Measurements from ENCODE around the gene CARD11. TPM values are rescaled to one million over a fixed set of nuclear protein-coding genes. Genes with fewer than 3 reads are reported as not detected.

The CARD11 gene
- total RNA-seq, 1 experiment from 2014 or later = 0.82 TPM

- H3K9me3 ChIP-seq (ENCODE audit: control insufficient read depth, insufficient read depth, low read depth, low read length) = no peaks in the 10 kb centered on the region
- H3K27me3 ChIP-seq (ENCODE audit: control insufficient read depth, insufficient read depth, low read length) = no peaks in the 10 kb centered on the region
- DNase-seq (ENCODE audit: low read depth, low spot score) (no peak), ATAC-seq (no peak)
- H3K27ac ChIP-seq (ENCODE audit: low read length) = no peak overlapping the region
- BruUV-seq (replicated peaks) = no TSS peak
- in situ Hi-C loops (cut with HindIII; ENCODE audit: low pct_unique_long_range_greater_than_20kb, low sequenced_read_pairs) = no loop called here
- no peaks in the 10 kb centered on the region for H3K4me1 ChIP-seq (ENCODE audit: control insufficient read depth, insufficient read depth, low read length)
- H3K36me3 ChIP-seq (ENCODE audit: control insufficient read depth, insufficient read depth, low read length) = no peaks in the 10 kb centered on the region
- CTCF ChIA-PET = no interaction called here
- no peak overlapping the region for H3K4me3 ChIP-seq (ENCODE audit: low read depth in 2 of 2, low read length in 2 of 2)
- intact Hi-C loops (cut with micrococcal nuclease; ENCODE audit: unreplicated experiment) = loop anchor here (5.0 kb wide), 1 partner anchor 205 kb away; no protein-coding TSS in a partner anchor
- POLR2A ChIA-PET = no interaction called here
- TF ChIP-seq POLR2AphosphoS5 (IDR thresholded peaks at IDR 0.05; ENCODE audit: low read depth, low read length) = no peak
- no peak for TF ChIP-seq TCF7L2 (IDR thresholded peaks at IDR 0.05; ENCODE audit: low read depth, low read length)
- TF ChIP-seq CTCF (IDR thresholded peaks at IDR 0.05) = no peak
- TF ChIP-seq SIN3A (IDR thresholded peaks at IDR 0.05; ENCODE audit: borderline replicate concordance, insufficient read depth, low read depth, low read length) = no peak
- TF ChIP-seq, protein P1, sequence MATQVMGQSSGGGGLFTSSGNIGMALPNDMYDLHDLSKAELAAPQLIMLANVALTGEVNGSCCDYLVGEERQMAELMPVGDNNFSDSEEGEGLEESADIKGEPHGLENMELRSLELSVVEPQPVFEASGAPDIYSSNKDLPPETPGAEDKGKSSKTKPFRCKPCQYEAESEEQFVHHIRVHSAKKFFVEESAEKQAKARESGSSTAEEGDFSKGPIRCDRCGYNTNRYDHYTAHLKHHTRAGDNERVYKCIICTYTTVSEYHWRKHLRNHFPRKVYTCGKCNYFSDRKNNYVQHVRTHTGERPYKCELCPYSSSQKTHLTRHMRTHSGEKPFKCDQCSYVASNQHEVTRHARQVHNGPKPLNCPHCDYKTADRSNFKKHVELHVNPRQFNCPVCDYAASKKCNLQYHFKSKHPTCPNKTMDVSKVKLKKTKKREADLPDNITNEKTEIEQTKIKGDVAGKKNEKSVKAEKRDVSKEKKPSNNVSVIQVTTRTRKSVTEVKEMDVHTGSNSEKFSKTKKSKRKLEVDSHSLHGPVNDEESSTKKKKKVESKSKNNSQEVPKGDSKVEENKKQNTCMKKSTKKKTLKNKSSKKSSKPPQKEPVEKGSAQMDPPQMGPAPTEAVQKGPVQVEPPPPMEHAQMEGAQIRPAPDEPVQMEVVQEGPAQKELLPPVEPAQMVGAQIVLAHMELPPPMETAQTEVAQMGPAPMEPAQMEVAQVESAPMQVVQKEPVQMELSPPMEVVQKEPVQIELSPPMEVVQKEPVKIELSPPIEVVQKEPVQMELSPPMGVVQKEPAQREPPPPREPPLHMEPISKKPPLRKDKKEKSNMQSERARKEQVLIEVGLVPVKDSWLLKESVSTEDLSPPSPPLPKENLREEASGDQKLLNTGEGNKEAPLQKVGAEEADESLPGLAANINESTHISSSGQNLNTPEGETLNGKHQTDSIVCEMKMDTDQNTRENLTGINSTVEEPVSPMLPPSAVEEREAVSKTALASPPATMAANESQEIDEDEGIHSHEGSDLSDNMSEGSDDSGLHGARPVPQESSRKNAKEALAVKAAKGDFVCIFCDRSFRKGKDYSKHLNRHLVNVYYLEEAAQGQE (IDR thresholded peaks at IDR 0.05; ENCODE audit: insufficient read depth in 1 of 2, low read depth in 2 of 2, low read length in 1 of 2) = no peak
These were observed 23.5 kb upstream of the CARD11 start for GRCh38 chr7:3067193-3067592.

DNA sequence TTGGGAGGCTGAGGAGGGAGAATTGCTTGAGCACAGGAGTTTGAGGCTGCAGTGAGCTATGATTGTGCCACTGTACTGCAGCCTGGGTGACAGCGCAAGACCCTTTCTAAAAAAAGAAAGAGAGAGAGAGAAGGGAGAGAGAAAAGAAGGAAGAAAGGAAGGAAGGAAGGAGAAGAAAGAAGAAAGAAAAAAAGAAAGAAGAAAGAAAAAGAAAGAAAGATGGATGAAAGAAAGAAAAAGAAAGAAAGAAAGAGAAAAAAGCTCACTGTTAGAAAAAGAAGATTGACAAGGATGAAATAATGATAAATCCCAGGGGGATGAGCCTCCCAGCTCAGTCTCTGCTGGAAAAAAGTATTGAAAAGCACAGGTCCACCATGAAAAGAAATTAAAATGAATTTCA lies 22.8 kb upstream of the CARD11 start:
- ChIA-PET CTCF (no interaction called here), POLR2A (interaction anchor here (0.7 kb wide), 1 partner anchor 117 kb away, joined by 6 read pairs; no protein-coding TSS in a partner anchor)
- in situ Hi-C loops (cut with HindIII; ENCODE audit: low pct_unique_long_range_greater_than_20kb, low sequenced_read_pairs) = no loop called here
- peaks cover 3% of the 10 kb centered on the region; the same call in 1 of the 2 replicates for H3K27me3 ChIP-seq (ENCODE audit: control insufficient read depth, insufficient read depth, low read length)
- no peaks in the 10 kb centered on the region for H3K4me1 ChIP-seq (ENCODE audit: control insufficient read depth, insufficient read depth, low read length)
- ATAC-seq (no peak), DNase-seq (ENCODE audit: low read depth, low spot score) (no peak)
- no peaks in the 10 kb centered on the region for H3K9me3 ChIP-seq (ENCODE audit: control insufficient read depth, insufficient read depth, low read depth, low read length)
- H3K27ac ChIP-seq (ENCODE audit: low read length) = no peak overlapping the region
- intact Hi-C loops (cut with micrococcal nuclease; ENCODE audit: unreplicated experiment) = loop anchor here (5.0 kb wide), 1 partner anchor 206 kb away; no protein-coding TSS in a partner anchor
- no peaks in the 10 kb centered on the region for H3K36me3 ChIP-seq (ENCODE audit: control insufficient read depth, insufficient read depth, low read length)
- BruUV-seq (replicated peaks) = no TSS peak
- TF ChIP-seq, protein P1 (IDR thresholded peaks at IDR 0.05; ENCODE audit: insufficient read depth in 1 of 2, low read depth in 2 of 2, low read length in 1 of 2) = no peak
- TF ChIP-seq CTCF (IDR thresholded peaks at IDR 0.05) = no peak
- no peak for TF ChIP-seq TCF7L2 (IDR thresholded peaks at IDR 0.05; ENCODE audit: low read depth, low read length)
- TF ChIP-seq POLR2AphosphoS5 (IDR thresholded peaks at IDR 0.05; ENCODE audit: low read depth, low read length) = no peak
- no peak for TF ChIP-seq SIN3A (IDR thresholded peaks at IDR 0.05; ENCODE audit: borderline replicate concordance, insufficient read depth, low read depth, low read length)
- no peak overlapping the region for H3K4me3 ChIP-seq (ENCODE audit: low read depth in 2 of 2, low read length in 2 of 2)
